Measurements from ENCODE around the gene RAB11FIP4. TPM values are rescaled to one million over a fixed set of nuclear protein-coding genes. Genes with fewer than 3 reads are reported as not detected.

The RAB11FIP4 gene
- total and polyA plus RNA-seq, 4 donors = 1.5 to 16.0 (median 3.3) TPM

DNA sequence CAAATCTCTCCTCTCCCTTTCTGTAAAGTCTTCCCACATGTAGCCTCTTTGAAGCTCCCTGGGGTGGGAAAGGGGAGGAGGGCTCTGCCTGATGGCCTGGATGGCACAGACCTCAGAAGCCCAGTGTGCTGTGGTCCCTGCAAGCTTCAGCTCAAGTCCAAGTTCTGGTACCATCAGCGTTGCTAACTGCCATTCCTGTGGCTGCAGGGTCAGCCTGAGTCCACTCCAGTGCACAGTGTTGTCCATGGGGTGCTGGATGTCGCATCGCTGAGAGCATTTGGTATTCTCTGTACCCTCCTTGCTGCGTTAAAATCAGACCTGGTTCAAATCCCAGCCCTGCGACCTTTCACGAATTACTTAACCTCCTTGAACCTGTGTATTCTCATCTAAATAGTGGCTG is 105.1 kb downstream of the RAB11FIP4 start:
- WGBS = 89% methylated on average over 6 of the region's 6 CpGs
- DNase-seq (ENCODE audit: low spot score) = no peak
- no peak for TF ChIP-seq FOXA2 (IDR thresholded peaks at IDR 0.05)
- no peak for TF ChIP-seq FOXA1 (IDR thresholded peaks at IDR 0.05)
- TF ChIP-seq, protein P1, sequence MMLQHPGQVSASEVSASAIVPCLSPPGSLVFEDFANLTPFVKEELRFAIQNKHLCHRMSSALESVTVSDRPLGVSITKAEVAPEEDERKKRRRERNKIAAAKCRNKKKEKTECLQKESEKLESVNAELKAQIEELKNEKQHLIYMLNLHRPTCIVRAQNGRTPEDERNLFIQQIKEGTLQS (IDR thresholded peaks at IDR 0.05) = no peak
- TF ChIP-seq RAD21 (IDR thresholded peaks at IDR 0.05) = no peak
- no peak for TF ChIP-seq JUND (IDR thresholded peaks at IDR 0.05)
- TF ChIP-seq HNF4G (IDR thresholded peaks at IDR 0.05) = no peak
- TF ChIP-seq YY1 (IDR thresholded peaks at IDR 0.05) = no peak
- TF ChIP-seq TAF1 (conservative IDR thresholded peaks at IDR 0.05) = no peak
- TF ChIP-seq NR2F2 (IDR thresholded peaks at IDR 0.05) = no peak
- no peak for TF ChIP-seq RXRA (IDR thresholded peaks at IDR 0.05)
- TF ChIP-seq EGR1 (IDR thresholded peaks at IDR 0.05; ENCODE audit: low read depth in 2 of 2) = no peak
- no peak for TF ChIP-seq CTCF (IDR thresholded peaks at IDR 0.05; ENCODE audit: low read depth, low read length, missing input control)
- TF ChIP-seq ZBTB33 (IDR thresholded peaks at IDR 0.05) = no peak
- no peak for TF ChIP-seq REST (IDR thresholded peaks at IDR 0.05)
- TF ChIP-seq SP1 (IDR thresholded peaks at IDR 0.05) = no peak
- no peak for TF ChIP-seq HNF4A (conservative IDR thresholded peaks at IDR 0.05)
- TF ChIP-seq GABPA (IDR thresholded peaks at IDR 0.05 in 1 of 2, conservative IDR thresholded peaks at IDR 0.05 in 1 of 2) = no peak
- TF ChIP-seq MAX (IDR thresholded peaks at IDR 0.05) = no peak
- Histone ChIP-seq H3K9me3 (ENCODE audit: control insufficient read depth in 4 of 4, low read length in 3 of 4) (no peaks in the 10 kb centered on the region), H3K4me3 (ENCODE audit: low read depth in 1 of 3, low read length in 3 of 3) (no peak overlapping the region), H3K4me1 (ENCODE audit: control insufficient read depth in 4 of 4, insufficient read depth in 4 of 4, low read length in 3 of 4) (peaks cover 22 to 54% (median 34%) of the 10 kb centered on the region in 4 donors), H3K27ac (ENCODE audit: low read depth in 1 of 2, low read length in 2 of 2) (no peak overlapping the region), H3K9ac (ENCODE audit: low read depth in 1 of 2, low read length in 2 of 2) (no peak overlapping the region), H3K36me3 (ENCODE audit: control insufficient read depth in 4 of 4, insufficient read depth in 3 of 4, low read depth in 1 of 4, low read length in 3 of 4) (no peaks in the 10 kb centered on the region), H3K27me3 (ENCODE audit: control insufficient read depth in 4 of 4, insufficient read depth in 4 of 4, low read length in 3 of 4) (no peaks in the 10 kb centered on the region)

Data from liver (tissue), 9 donors.